TTC549 (cell line): ENCODE results near the gene PSMG4.

Experiments used
- FAIRE-seq: peaks from 2 replicates; lab custom pipeline; 2012; peaks lifted over from hg19 to GRCh38; lab: Jason Lieb, UNC

Gene PSMG4

GRCh38 chr6:3277251-3277650, 18.5 kb downstream of the PSMG4 start:
- no peak for FAIRE-seq

- no peak for FAIRE-seq
Observed at GRCh38 chr6:3277851-3278416, 19.2 kb downstream of the PSMG4 start.

- no peak for FAIRE-seq
Observed at GRCh38 chr6:3278691-3279090, 19.9 kb downstream of the PSMG4 start.

- FAIRE-seq, result no peak
Observed at GRCh38 chr6:3280091-3280490, 21.3 kb downstream of the PSMG4 start.

- no peak for FAIRE-seq
Observed at GRCh38 chr6:3280866-3281465, 22.2 kb downstream of the PSMG4 start.

GRCh38 chr6:3281631-3282475, 23.1 kb downstream of the PSMG4 start:
- no peak for FAIRE-seq

GRCh38 chr6:3282476-3283236, 23.9 kb downstream of the PSMG4 start:
- no peak for FAIRE-seq

- no peak for FAIRE-seq
Observed at GRCh38 chr6:3283241-3283640, 24.5 kb downstream of the PSMG4 start.

GRCh38 chr6:3283641-3284435, 25.1 kb downstream of the PSMG4 start:
- FAIRE-seq, result no peak

- no peak for FAIRE-seq
Observed at GRCh38 chr6:3284436-3284876, 25.7 kb downstream of the PSMG4 start.

- no peak for FAIRE-seq
Observed at GRCh38 chr6:3285049-3285639, 26.4 kb downstream of the PSMG4 start.

GRCh38 chr6:3285732-3286131, 27.0 kb downstream of the PSMG4 start:
- no peak for FAIRE-seq

GRCh38 chr6:3286641-3287171, 28.0 kb downstream of the PSMG4 start:
- FAIRE-seq, result no peak

- no peak for FAIRE-seq
Observed at GRCh38 chr6:3287308-3287707, 28.6 kb downstream of the PSMG4 start.

GRCh38 chr6:3287976-3288707, 29.4 kb downstream of the PSMG4 start:
- no peak for FAIRE-seq

GRCh38 chr6:3288711-3289663, 30.2 kb downstream of the PSMG4 start:
- FAIRE-seq, result no peak

GRCh38 chr6:3289664-3290055, 30.9 kb downstream of the PSMG4 start:
- no peak for FAIRE-seq

GRCh38 chr6:3290149-3290930, 31.6 kb downstream of the PSMG4 start:
- no peak for FAIRE-seq

- no peak for FAIRE-seq
Observed at GRCh38 chr6:3290931-3291211, 32.1 kb downstream of the PSMG4 start.
